H9 (cell line): ENCODE data around the gene PMEPA1. TPM values are rescaled to one million over a fixed set of nuclear protein-coding genes. Genes with fewer than 3 reads are reported as not detected.

ENCODE experiments used
- DNase-seq: peaks from one replicate; pipeline ENCODE4 v3.0.0-alpha.2; 2017
- H2AFZ ChIP-seq: one replicate; pipeline ENCODE4 v1.6.1; 2013; ENCODE audit warnings: mild to moderate bottlenecking, low read length, control low read depth, moderate library complexity
- H2AK5ac ChIP-seq: 2 replicates; pipeline ENCODE4 v1.6.1; 2013; ENCODE audit warnings: low read length, control low read depth, mixed read lengths; ENCODE audit not compliant: insufficient read length
- H2BK120ac ChIP-seq: one replicate; pipeline ENCODE4 v1.6.1; 2013; ENCODE audit warnings: low read depth, mild to moderate bottlenecking, low read length, control low read depth, inconsistent platforms; ENCODE audit not compliant: poor library complexity, severe bottlenecking
- H2BK12ac ChIP-seq: 2 replicates; pipeline ENCODE4 v1.6.1; 2013; ENCODE audit warnings: low read length, control low read depth, mixed read lengths, low read depth; ENCODE audit not compliant: insufficient read length
- H2BK15ac ChIP-seq: 2 replicates; pipeline ENCODE4 v1.6.1; 2013; ENCODE audit warnings: low read depth, low read length, control low read depth
- H2BK20ac ChIP-seq: one replicate; pipeline ENCODE4 v1.6.1; 2013; ENCODE audit warnings: low read depth, mild to moderate bottlenecking, low read length, control low read depth, inconsistent platforms; ENCODE audit not compliant: poor library complexity, severe bottlenecking
- H2BK5ac ChIP-seq: 2 replicates; pipeline ENCODE4 v1.6.1; 2013; ENCODE audit warnings: low read length, control low read depth, mixed read lengths; ENCODE audit not compliant: insufficient read length
- H3K14ac ChIP-seq: 2 replicates; pipeline ENCODE4 v1.6.1; 2013; ENCODE audit warnings: low read length, control low read depth; ENCODE audit not compliant: insufficient read depth
- H3K18ac ChIP-seq: 2 replicates; pipeline ENCODE4 v1.6.1; 2013; ENCODE audit warnings: low read depth, mild to moderate bottlenecking, mixed read lengths, low read length, control low read depth; ENCODE audit not compliant: insufficient read length
- H3K23ac ChIP-seq: 2 replicates; pipeline ENCODE4 v1.6.1; 2013; ENCODE audit warnings: low read length, control low read depth, mixed read lengths, low read depth; ENCODE audit not compliant: insufficient read length
- H3K23me2 ChIP-seq: 2 replicates; pipeline ENCODE4 v1.6.1; 2013; ENCODE audit warnings: low read depth, mild to moderate bottlenecking, mixed read lengths, low read length, control low read depth; ENCODE audit not compliant: insufficient read length, poor library complexity, severe bottlenecking
- H3K27ac ChIP-seq: 2 replicates; pipeline ENCODE4 v1.5.1; 2013; ENCODE audit warnings: low read length, control low read depth, mixed read lengths, low read depth; ENCODE audit not compliant: insufficient read length
- H3K27me3 ChIP-seq: 2 replicates; pipeline ENCODE4 v1.6.1; 2013; ENCODE audit warnings: low read length, control low read depth, inconsistent platforms; ENCODE audit not compliant: insufficient read depth
- H3K4ac ChIP-seq: 2 replicates; pipeline ENCODE4 v1.6.1; 2013; ENCODE audit warnings: low read depth, mild to moderate bottlenecking, control low read depth, inconsistent platforms, low read length, moderate library complexity
- H3K4me1 ChIP-seq: 2 replicates; pipeline ENCODE4 v1.6.1; 2013; ENCODE audit warnings: low read length, control low read depth, inconsistent platforms; ENCODE audit not compliant: insufficient read depth
- H3K4me2 ChIP-seq: 2 replicates; pipeline ENCODE4 v1.6.1; 2013; ENCODE audit warnings: low read length, control low read depth, mixed read lengths; ENCODE audit not compliant: insufficient read length, insufficient read depth
- H3K56ac ChIP-seq: 2 replicates; pipeline ENCODE4 v1.6.1; 2013; ENCODE audit warnings: low read depth, mild to moderate bottlenecking, mixed read lengths, low read length, control low read depth; ENCODE audit not compliant: insufficient read length
- H3K79me1 ChIP-seq: 2 replicates; pipeline ENCODE4 v1.6.1; 2013; ENCODE audit warnings: low read depth, mild to moderate bottlenecking, moderate library complexity, low read length, control low read depth, inconsistent platforms; ENCODE audit not compliant: insufficient read depth, poor library complexity, severe bottlenecking
- H3K79me2 ChIP-seq: 2 replicates; pipeline ENCODE4 v1.6.1; 2013; ENCODE audit warnings: low read length, control low read depth, inconsistent platforms; ENCODE audit not compliant: insufficient read depth
- H3K9ac ChIP-seq: 2 replicates; pipeline ENCODE4 v1.6.1; 2013; ENCODE audit warnings: low read length, control low read depth, mixed read lengths; ENCODE audit not compliant: insufficient read length; ENCODE audit errors: extremely low read depth
- H3K9me3 ChIP-seq: one replicate; pipeline ENCODE4 v1.6.1; 2013; ENCODE audit warnings: low read depth, low read length, inconsistent platforms; ENCODE audit not compliant: control insufficient read depth
- H3T11ph ChIP-seq: one replicate; pipeline ENCODE4 v1.6.1; 2013; ENCODE audit warnings: mild to moderate bottlenecking, low read length, control low read depth, inconsistent platforms
- H4K20me1 ChIP-seq: one replicate; pipeline ENCODE4 v1.6.1; 2013; ENCODE audit not compliant: control insufficient read depth, insufficient read length, insufficient read depth
- H4K5ac ChIP-seq: 2 replicates; pipeline ENCODE4 v1.6.1; 2013; ENCODE audit warnings: low read depth, mild to moderate bottlenecking, mixed read lengths, low read length, control low read depth; ENCODE audit not compliant: insufficient read length
- H4K8ac ChIP-seq: replicated peaks from 2 replicates; pipeline ENCODE4 v1.6.1; 2013; ENCODE audit warnings: low read length, control low read depth, mixed read lengths, low read depth; ENCODE audit not compliant: insufficient read length
- H4K91ac ChIP-seq: 2 replicates; pipeline ENCODE4 v1.6.1; 2013; ENCODE audit warnings: low read depth, mild to moderate bottlenecking, moderate library complexity, mixed read lengths, low read length, control low read depth; ENCODE audit not compliant: insufficient read length
- H3K27ac Mint-ChIP-seq, 3 experiments: 2 replicates in 2 of 3; 3 replicates in 1 of 3; pipeline ENCODE4 v1.8.0; 2020 to 2021; ENCODE audit warnings: mixed read lengths in 3 of 3, mild to moderate bottlenecking in 1 of 3, moderate library complexity in 1 of 3
- H3K27me3 Mint-ChIP-seq: 2 replicates; pipeline ENCODE4 v1.8.0; 2021; ENCODE audit warnings: low read depth, mild to moderate bottlenecking, moderate library complexity, mixed read lengths
- H3K36me3 Mint-ChIP-seq, 3 experiments: 2 replicates in 2 of 3; 3 replicates in 1 of 3; pipeline ENCODE4 v1.8.0; 2020 to 2021; ENCODE audit warnings: low read depth in 3 of 3, mixed read lengths in 3 of 3; ENCODE audit not compliant: insufficient read depth in 1 of 3
- H3K4me1 Mint-ChIP-seq, 2 experiments: 2 replicates each; pipeline ENCODE4 v1.8.0; 2020; ENCODE audit warnings: mixed read lengths in 2 of 2
- H3K4me3 Mint-ChIP-seq, 2 experiments: 2 replicates in 1 of 2; 3 replicates in 1 of 2; pipeline ENCODE4 v1.8.0; 2020 to 2021; ENCODE audit warnings: mild to moderate bottlenecking in 2 of 2, mixed read lengths in 2 of 2, moderate library complexity in 1 of 2
- H3K9me3 Mint-ChIP-seq, 2 experiments: 2 replicates in 1 of 2; 3 replicates in 1 of 2; pipeline ENCODE4 v1.8.0; 2020; ENCODE audit warnings: mild to moderate bottlenecking in 2 of 2, mixed read lengths in 2 of 2, moderate library complexity in 1 of 2
- WGBS: extraction: QIAGEN DNeasy Blood & Tissue Kit; methylation state at CpG from one replicate; pipeline ENCODE4 v1.1.7; 2013; ENCODE audit warnings: missing lambda C conversion rate, low lambda C conversion rate, mixed read lengths; ENCODE audit not compliant: insufficient read length; ENCODE audit errors: extremely low coverage; 5-methylcytosine and 5-hydroxymethylcytosine counted together
- total RNA-seq: library from RNA; stranded (reverse); gene quantifications from 2 replicates; pipeline ENCODE4 v1.2.1, GENCODE V29; 2021
- TF ChIP-seq, protein P1 (sequence below): fragments of 200-600 bp; sonication (generic); conservative IDR thresholded peaks from 3 replicates; pipeline ENCODE4 v1.8.0; 2021; ENCODE audit warnings: antibody characterized with exemption, mild to moderate bottlenecking

Gene PMEPA1
- total RNA-seq, 1 experiment from 2014 or later, result 34.6 TPM

DNA sequence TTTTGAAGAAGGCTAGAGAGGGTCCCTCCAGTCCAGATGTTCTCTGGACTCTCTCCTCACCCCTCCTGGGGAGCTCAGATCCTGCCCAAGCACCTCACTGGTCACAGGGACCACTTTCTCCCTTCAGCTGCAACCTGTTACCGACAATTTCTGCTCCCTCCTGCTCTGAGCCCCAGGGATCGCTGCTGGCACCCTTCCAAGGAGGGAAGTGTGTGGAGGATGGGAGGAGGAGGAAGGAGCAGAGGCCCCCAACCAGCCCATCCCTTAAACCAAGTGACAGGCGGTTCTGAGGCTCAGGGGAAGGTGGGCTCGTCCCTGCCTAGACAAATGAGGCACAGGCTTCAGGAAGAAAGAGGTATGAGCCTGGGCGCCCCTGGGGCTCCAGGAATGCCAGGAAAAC, 13.9 kb downstream of the PMEPA1 start:
- Histone ChIP-seq H3K4me1 (peaks cover 2% of the 10 kb centered on the region; the same call in 1 of the 2 replicates), H3K4me2 (no peak overlapping the region), H3K9me3 (no peaks in the 10 kb centered on the region), H3K27ac (no peak overlapping the region), H2BK120ac (no peak overlapping the region), H4K8ac (no peak overlapping the region), H3T11ph (no peak overlapping the region), H2BK12ac (no peak overlapping the region), H3K4ac (no peak overlapping the region), H3K23me2 (no peaks in the 10 kb centered on the region), H2BK15ac (no peak overlapping the region), H2BK5ac (no peak overlapping the region), H3K79me2 (peaks cover 65% of the 10 kb centered on the region; the same call in 1 of the 2 replicates), H2AK5ac (no peak overlapping the region), H3K23ac (no peak overlapping the region), H2BK20ac (no peak overlapping the region), H4K20me1 (no peaks in the 10 kb centered on the region), H3K56ac (no peak overlapping the region), H3K18ac (no peak overlapping the region), H3K27me3 (no peaks in the 10 kb centered on the region), H3K9ac (no peak overlapping the region), H2AFZ (no peak overlapping the region), H4K91ac (no peak overlapping the region), H3K14ac (no peak overlapping the region), H3K79me1 (peaks cover 13% of the 10 kb centered on the region), H4K5ac (no peak overlapping the region)
- WGBS, result no CpG with 5 or more reads among the region's 5 CpGs
- H3K4me3 Mint-ChIP-seq, result no peak overlapping the region
- DNase-seq, result no peak
- TF ChIP-seq, protein P1, sequence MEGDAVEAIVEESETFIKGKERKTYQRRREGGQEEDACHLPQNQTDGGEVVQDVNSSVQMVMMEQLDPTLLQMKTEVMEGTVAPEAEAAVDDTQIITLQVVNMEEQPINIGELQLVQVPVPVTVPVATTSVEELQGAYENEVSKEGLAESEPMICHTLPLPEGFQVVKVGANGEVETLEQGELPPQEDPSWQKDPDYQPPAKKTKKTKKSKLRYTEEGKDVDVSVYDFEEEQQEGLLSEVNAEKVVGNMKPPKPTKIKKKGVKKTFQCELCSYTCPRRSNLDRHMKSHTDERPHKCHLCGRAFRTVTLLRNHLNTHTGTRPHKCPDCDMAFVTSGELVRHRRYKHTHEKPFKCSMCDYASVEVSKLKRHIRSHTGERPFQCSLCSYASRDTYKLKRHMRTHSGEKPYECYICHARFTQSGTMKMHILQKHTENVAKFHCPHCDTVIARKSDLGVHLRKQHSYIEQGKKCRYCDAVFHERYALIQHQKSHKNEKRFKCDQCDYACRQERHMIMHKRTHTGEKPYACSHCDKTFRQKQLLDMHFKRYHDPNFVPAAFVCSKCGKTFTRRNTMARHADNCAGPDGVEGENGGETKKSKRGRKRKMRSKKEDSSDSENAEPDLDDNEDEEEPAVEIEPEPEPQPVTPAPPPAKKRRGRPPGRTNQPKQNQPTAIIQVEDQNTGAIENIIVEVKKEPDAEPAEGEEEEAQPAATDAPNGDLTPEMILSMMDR, result no peak
- H3K9me3 Mint-ChIP-seq, result no peaks in the 10 kb centered on the region
- H3K27ac Mint-ChIP-seq, result no peak overlapping the region; a peak in 1 of 7 replicates
- H3K36me3 Mint-ChIP-seq, result no peaks in the 10 kb centered on the region
- peaks cover 31 to 69% of the 10 kb centered on the region in 2 experiments for H3K4me1 Mint-ChIP-seq
- H3K27me3 Mint-ChIP-seq, result no peaks in the 10 kb centered on the region
